Measurements from ENCODE around the gene XIRP2. TPM values are rescaled to one million over a fixed set of nuclear protein-coding genes. Genes with fewer than 3 reads are reported as not detected.

The XIRP2 gene, protein sequence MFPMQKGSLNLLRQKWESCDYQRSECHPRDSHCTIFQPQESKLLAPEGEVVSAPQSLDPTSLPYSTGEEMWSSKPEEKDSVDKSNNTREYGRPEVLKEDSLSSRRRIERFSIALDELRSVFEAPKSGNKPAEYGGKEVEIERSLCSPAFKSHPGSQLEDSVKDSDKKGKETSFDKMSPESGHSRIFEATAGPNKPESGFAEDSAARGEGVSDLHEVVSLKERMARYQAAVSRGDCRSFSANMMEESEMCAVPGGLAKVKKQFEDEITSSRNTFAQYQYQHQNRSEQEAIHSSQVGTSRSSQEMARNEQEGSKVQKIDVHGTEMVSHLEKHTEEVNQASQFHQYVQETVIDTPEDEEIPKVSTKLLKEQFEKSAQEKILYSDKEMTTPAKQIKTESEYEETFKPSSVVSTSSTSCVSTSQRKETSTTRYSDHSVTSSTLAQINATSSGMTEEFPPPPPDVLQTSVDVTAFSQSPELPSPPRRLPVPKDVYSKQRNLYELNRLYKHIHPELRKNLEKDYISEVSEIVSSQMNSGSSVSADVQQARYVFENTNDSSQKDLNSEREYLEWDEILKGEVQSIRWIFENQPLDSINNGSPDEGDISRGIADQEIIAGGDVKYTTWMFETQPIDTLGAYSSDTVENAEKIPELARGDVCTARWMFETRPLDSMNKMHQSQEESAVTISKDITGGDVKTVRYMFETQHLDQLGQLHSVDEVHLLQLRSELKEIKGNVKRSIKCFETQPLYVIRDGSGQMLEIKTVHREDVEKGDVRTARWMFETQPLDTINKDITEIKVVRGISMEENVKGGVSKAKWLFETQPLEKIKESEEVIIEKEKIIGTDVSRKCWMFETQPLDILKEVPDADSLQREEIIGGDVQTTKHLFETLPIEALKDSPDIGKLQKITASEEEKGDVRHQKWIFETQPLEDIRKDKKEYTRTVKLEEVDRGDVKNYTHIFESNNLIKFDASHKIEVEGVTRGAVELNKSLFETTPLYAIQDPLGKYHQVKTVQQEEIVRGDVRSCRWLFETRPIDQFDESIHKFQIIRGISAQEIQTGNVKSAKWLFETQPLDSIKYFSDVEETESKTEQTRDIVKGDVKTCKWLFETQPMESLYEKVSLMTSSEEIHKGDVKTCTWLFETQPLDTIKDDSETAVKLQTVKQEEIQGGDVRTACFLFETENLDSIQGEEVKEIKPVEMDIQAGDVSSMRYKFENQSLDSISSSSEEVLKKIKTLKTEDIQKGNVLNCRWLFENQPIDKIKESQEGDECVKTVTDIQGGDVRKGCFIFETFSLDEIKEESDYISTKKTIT (N-terminal part only)
- under 0.01 TPM in 1 of 2 replicates, not detected in the other for total RNA-seq

GRCh38 chr2:166888180-166888579 lies at the start of gene XIRP2:
Gene XIRP2, plus strand, starts transcription at chr2:166888480. Its CDS starts 15,003 bp downstream, at chr2:166903483.

GRCh38 chr2:167292430-167293171 lies 404.3 kb downstream of the XIRP2 start, which contains the start of gene B3GALT1:
Gene B3GALT1, plus strand, starts transcription at chr2:167293001.

Measured in mesangial cell (primary cell).